Activated CD4-positive, alpha-beta T cell treated with anti-CD3 and anti-CD28 coated beads, Interleukin-2, amount 10 ng/mL, durations not matched to agents 24 days and 14 days (primary cell): Measurements from ENCODE around the gene PINLYP. TPM values are rescaled to one million over a fixed set of nuclear protein-coding genes. Genes with fewer than 3 reads are reported as not detected.
A peak's percentile ranks its signal among the peaks of the same experiment; 100 is the strongest.

Experiments used
- DNase-seq: peaks from one replicate; pipeline ENCODE4 v3.0.0; 2022
- H3K27ac Mint-ChIP-seq: one replicate; pipeline ENCODE4 v1.8.0; 2022; ENCODE audit warnings: mild to moderate bottlenecking, mixed read lengths
- H3K27me3 Mint-ChIP-seq: one replicate; pipeline ENCODE4 v1.8.0; 2022; ENCODE audit warnings: mixed read lengths
- H3K36me3 Mint-ChIP-seq: one replicate; pipeline ENCODE4 v1.8.0; 2022; ENCODE audit warnings: low read depth, mild to moderate bottlenecking, mixed read lengths
- H3K4me1 Mint-ChIP-seq: one replicate; pipeline ENCODE4 v1.8.0; 2021; ENCODE audit warnings: mixed read lengths
- H3K4me3 Mint-ChIP-seq: one replicate; pipeline ENCODE4 v1.8.0; 2022; ENCODE audit warnings: mild to moderate bottlenecking, moderate library complexity, mixed read lengths
- H3K9me3 Mint-ChIP-seq: one replicate; pipeline ENCODE4 v1.8.0; 2021; ENCODE audit warnings: mixed read lengths
- intact Hi-C: fragments of 100-400 bp; cut with micrococcal nuclease; formaldehyde crosslinking; loops from one replicate; pipeline ENCODE4 v1.15.1; 2023
- total RNA-seq: library from RNA; stranded (reverse); gene quantifications from 2 replicates; pipeline ENCODE4 v1.2.3, GENCODE V29; 2022

The PINLYP gene
- total RNA-seq, 1 donor from 2014 or later: 7.9 TPM

GRCh38 chr19:43555185-43555770 lies 20.3 kb upstream of the PINLYP start:
- H3K27ac Mint-ChIP-seq: peak overlapping the region; percentile 3
- no peaks in the 10 kb centered on the region for H3K27me3 Mint-ChIP-seq
- H3K9me3 Mint-ChIP-seq: no peaks in the 10 kb centered on the region
- intact Hi-C loops: loop anchor here (1.0 kb wide), 2 partner anchors 39 to 97 kb away; no protein-coding TSS in a partner anchor
- H3K4me3 Mint-ChIP-seq: no peak overlapping the region
- peaks cover 31% of the 10 kb centered on the region for H3K36me3 Mint-ChIP-seq
- peaks cover 8% of the 10 kb centered on the region for H3K4me1 Mint-ChIP-seq
- DNase-seq: peak; percentile 96

GRCh38 chr19:43560687-43561086 lies 14.9 kb upstream of the PINLYP start:
- intact Hi-C loops: no loop called here
- peak overlapping the region; percentile 25 for H3K27ac Mint-ChIP-seq
- peaks cover 29% of the 10 kb centered on the region for H3K4me1 Mint-ChIP-seq
- no peak for DNase-seq
- H3K9me3 Mint-ChIP-seq: no peaks in the 10 kb centered on the region
- peaks cover 33% of the 10 kb centered on the region for H3K36me3 Mint-ChIP-seq
- H3K27me3 Mint-ChIP-seq: no peaks in the 10 kb centered on the region
- H3K4me3 Mint-ChIP-seq: no peak overlapping the region

DNA sequence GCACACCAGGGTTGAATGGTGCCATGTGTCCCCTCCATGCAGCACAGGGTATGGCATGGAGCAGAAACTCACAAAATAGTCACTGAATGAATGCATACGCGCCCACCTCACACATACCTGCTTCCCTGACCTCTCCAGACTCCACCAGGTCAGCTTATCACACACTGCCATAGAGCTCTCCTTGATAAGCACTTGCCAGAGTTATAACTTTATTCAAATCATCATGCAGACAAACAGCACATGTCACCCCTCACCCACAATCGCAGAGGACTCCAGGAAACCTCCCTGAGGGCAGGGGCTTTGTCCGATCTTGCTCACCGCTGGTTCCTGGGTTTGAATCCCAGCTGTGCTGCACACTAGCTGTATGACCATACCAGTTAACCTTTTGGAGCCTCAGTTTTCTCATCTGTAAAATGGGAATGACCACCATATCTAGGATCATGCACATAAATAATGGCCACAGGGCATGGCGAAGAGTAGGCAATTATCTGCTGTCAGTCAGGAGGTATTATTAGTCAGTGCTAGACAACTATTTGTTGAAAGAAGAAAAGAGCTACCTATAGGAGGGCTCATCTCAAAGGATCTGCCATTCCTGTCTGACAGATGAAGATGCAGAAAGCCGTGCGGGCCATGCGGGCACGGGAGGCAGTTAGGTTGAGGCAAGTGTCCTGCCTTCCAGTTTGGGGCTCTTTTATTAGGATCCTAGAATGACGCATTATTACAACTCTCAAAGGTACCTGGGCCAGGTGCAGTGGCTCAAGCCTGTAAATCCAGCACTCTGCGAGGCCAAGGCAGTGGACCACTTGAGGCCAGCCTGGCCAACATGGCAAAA lies 14.2 kb upstream of the PINLYP start:
- no peaks in the 10 kb centered on the region for H3K27me3 Mint-ChIP-seq
- H3K4me1 Mint-ChIP-seq: peaks cover 29% of the 10 kb centered on the region
- H3K36me3 Mint-ChIP-seq: peaks cover 33% of the 10 kb centered on the region
- H3K9me3 Mint-ChIP-seq: no peaks in the 10 kb centered on the region
- DNase-seq: no peak
- peak overlapping the region; percentile 35 for H3K27ac Mint-ChIP-seq
- no peak overlapping the region for H3K4me3 Mint-ChIP-seq
- intact Hi-C loops: no loop called here

DNA sequence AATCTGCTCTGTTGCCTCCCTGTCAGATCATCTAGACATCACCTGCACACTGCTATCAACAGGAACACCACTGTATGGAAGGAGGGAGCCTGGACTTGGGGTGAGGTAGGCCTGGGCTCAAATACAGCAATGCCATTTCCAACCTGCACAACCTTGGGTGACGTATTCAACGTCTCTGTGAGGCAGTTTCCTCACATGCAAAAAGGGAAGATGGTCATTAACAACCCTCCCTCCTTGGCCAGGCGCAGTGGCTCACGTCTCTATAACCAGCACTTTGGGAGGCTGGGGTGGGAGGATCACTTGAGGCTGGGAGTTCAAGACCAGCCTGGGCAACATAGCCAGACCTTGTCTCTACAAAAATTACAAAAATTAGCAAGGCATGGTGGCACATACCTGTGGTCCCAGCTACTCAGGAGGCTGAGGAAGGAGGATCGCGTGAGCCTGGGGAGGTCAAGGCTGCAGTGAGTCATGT lies 13.3 kb upstream of the PINLYP start:
- intact Hi-C loops: no loop called here
- H3K27ac Mint-ChIP-seq: peak overlapping the region; percentile 91
- H3K27me3 Mint-ChIP-seq: no peaks in the 10 kb centered on the region
- no peak for DNase-seq
- H3K9me3 Mint-ChIP-seq: no peaks in the 10 kb centered on the region
- H3K36me3 Mint-ChIP-seq: peaks cover 32% of the 10 kb centered on the region
- H3K4me1 Mint-ChIP-seq: peaks cover 31% of the 10 kb centered on the region
- peak overlapping the region; percentile 55 for H3K4me3 Mint-ChIP-seq

DNA sequence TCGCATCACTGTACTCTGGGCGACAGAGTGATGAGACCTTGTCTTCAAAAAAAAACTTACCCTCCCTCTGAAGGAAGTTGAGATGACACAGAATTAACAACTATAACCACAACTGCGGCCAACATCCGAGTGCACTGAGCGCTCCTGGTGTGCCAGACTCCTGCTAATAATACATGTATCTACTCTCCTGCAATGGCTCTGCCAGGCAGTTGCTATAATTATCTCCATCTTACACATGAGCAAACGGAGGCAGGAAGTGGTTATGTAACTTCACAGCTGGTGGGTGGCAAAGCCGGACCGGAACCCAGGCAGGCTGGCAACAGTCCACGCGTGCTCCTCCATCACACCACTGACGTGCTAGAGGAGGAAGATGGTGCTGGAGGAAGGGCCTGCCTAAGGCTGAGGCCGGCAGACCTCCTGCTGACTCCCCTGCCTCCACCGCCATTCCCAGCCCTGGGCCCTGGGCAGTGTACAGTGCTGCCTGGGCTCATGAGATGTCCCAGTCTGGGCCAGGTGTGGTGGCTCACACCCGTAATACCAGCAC lies 12.8 kb upstream of the PINLYP start:
- Mint-ChIP-seq H3K4me3 (peak overlapping the region; percentile 55), H3K4me1 (peaks cover 31% of the 10 kb centered on the region), H3K36me3 (peaks cover 29% of the 10 kb centered on the region), H3K9me3 (no peaks in the 10 kb centered on the region), H3K27ac (peak overlapping the region; percentile 91), H3K27me3 (no peaks in the 10 kb centered on the region)
- intact Hi-C loops: no loop called here
- DNase-seq: peak; percentile 87

GRCh38 chr19:43563816-43564457 lies 11.7 kb upstream of the PINLYP start:
- Mint-ChIP-seq H3K27me3 (no peaks in the 10 kb centered on the region), H3K9me3 (no peaks in the 10 kb centered on the region), H3K4me1 (peaks cover 31% of the 10 kb centered on the region), H3K36me3 (peaks cover 27% of the 10 kb centered on the region), H3K27ac (peak overlapping the region; percentile 89), H3K4me3 (no peak overlapping the region)
- no peak for DNase-seq
- intact Hi-C loops: no loop called here

GRCh38 chr19:43564800-43565199 lies 10.8 kb upstream of the PINLYP start:
- no peak overlapping the region for H3K27ac Mint-ChIP-seq

DNA sequence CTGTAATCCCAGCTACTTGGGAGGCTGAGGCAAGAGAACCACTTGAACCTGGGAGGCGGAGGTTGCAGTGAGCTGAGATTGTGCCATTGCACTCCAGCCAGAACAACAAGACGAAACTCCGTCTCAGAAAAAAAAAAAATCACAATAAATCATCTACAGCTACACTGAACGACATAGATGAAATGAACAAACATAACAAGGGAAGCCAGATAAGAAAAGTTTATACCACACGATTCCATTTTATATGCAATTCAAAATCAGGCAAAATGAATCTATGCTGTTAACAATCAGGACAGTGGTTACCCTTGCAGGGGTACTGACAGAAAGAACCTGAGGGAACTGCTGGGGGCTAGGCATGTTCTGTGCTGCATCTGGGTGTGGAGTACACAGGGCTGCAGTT lies 5.9 kb upstream of the PINLYP start:
- H3K4me3 Mint-ChIP-seq: no peak overlapping the region
- no peak for DNase-seq
- H3K36me3 Mint-ChIP-seq: peaks cover 8% of the 10 kb centered on the region
- H3K9me3 Mint-ChIP-seq: no peaks in the 10 kb centered on the region
- intact Hi-C loops: no loop called here
- H3K4me1 Mint-ChIP-seq: peaks cover 10% of the 10 kb centered on the region
- no peaks in the 10 kb centered on the region for H3K27me3 Mint-ChIP-seq
- H3K27ac Mint-ChIP-seq: no peak overlapping the region

More at GRCh38 chr19:43564800-43565199, 10.8 kb upstream of the PINLYP start:
- DNase-seq: no peak
- peaks cover 25% of the 10 kb centered on the region for H3K36me3 Mint-ChIP-seq
- no peak overlapping the region for H3K4me3 Mint-ChIP-seq
- H3K27me3 Mint-ChIP-seq: no peaks in the 10 kb centered on the region
- H3K4me1 Mint-ChIP-seq: peaks cover 31% of the 10 kb centered on the region
- no peaks in the 10 kb centered on the region for H3K9me3 Mint-ChIP-seq
- intact Hi-C loops: no loop called here

GRCh38 chr19:43570174-43570791 lies 5.3 kb upstream of the PINLYP start:
- peaks cover 14% of the 10 kb centered on the region for H3K4me1 Mint-ChIP-seq
- peak overlapping the region; percentile 34 for H3K27ac Mint-ChIP-seq
- intact Hi-C loops: no loop called here
- H3K9me3 Mint-ChIP-seq: no peaks in the 10 kb centered on the region
- peaks cover 10% of the 10 kb centered on the region for H3K36me3 Mint-ChIP-seq
- H3K27me3 Mint-ChIP-seq: no peaks in the 10 kb centered on the region
- no peak for DNase-seq
- no peak overlapping the region for H3K4me3 Mint-ChIP-seq

- DNase-seq: no peak
- intact Hi-C loops: no loop called here
- peaks cover 12% of the 10 kb centered on the region for H3K36me3 Mint-ChIP-seq
- H3K27me3 Mint-ChIP-seq: no peaks in the 10 kb centered on the region
- no peak overlapping the region for H3K4me3 Mint-ChIP-seq
- H3K9me3 Mint-ChIP-seq: no peaks in the 10 kb centered on the region
- H3K4me1 Mint-ChIP-seq: peaks cover 18% of the 10 kb centered on the region
- H3K27ac Mint-ChIP-seq: no peak overlapping the region
Measured at GRCh38 chr19:43572171-43572588, 3.4 kb upstream of the PINLYP start.

DNA sequence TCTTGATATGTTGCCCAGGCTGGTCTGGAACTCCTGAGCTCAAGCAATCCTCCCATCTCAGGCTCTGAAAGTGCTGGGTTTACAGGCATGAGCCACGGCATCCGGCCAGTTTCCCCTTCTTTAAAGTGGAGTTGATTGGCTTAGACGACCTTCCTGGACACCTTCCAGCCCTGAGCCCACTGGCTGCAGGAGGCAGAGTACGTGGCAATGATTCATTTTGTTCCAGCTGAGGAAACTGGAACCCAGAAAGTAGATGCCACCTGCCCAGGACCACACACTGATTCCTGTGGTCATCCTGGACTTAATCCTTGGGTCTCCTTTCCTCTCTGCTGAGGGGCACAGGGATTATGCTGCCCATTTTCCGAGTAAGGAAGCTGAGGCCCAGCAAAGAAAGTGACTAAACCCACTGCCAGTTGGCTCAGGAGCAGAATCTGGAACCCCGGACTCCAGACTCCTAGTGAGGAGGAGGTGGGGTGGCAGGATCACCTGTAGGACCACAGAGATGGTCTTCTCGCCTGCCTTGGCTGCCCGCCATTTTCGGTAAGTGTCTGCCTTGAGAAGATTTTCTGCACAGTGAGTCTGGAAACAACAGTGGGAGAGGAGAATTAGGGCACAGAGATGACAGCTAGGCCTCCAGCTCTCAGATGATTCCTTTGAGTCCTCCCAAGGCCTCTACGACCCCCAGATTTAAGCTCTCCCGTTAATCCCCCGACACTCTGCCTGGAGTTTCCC lies 1.0 kb upstream of the PINLYP start:
- H3K27ac Mint-ChIP-seq: peak overlapping the region; percentile 94
- no peaks in the 10 kb centered on the region for H3K9me3 Mint-ChIP-seq
- H3K27me3 Mint-ChIP-seq: no peaks in the 10 kb centered on the region
- peak overlapping the region; percentile 96 for H3K4me3 Mint-ChIP-seq
- intact Hi-C loops: loop anchor here (1.0 to 5.0 kb wide), 5 partner anchors 22 to 127 kb away; partner anchors contain the start of genes IRGQ, ZNF428, ZNF575 and ZNF576
- peak; percentile 65 for DNase-seq
- H3K4me1 Mint-ChIP-seq: peaks cover 23% of the 10 kb centered on the region
- peaks cover 16% of the 10 kb centered on the region for H3K36me3 Mint-ChIP-seq

DNA sequence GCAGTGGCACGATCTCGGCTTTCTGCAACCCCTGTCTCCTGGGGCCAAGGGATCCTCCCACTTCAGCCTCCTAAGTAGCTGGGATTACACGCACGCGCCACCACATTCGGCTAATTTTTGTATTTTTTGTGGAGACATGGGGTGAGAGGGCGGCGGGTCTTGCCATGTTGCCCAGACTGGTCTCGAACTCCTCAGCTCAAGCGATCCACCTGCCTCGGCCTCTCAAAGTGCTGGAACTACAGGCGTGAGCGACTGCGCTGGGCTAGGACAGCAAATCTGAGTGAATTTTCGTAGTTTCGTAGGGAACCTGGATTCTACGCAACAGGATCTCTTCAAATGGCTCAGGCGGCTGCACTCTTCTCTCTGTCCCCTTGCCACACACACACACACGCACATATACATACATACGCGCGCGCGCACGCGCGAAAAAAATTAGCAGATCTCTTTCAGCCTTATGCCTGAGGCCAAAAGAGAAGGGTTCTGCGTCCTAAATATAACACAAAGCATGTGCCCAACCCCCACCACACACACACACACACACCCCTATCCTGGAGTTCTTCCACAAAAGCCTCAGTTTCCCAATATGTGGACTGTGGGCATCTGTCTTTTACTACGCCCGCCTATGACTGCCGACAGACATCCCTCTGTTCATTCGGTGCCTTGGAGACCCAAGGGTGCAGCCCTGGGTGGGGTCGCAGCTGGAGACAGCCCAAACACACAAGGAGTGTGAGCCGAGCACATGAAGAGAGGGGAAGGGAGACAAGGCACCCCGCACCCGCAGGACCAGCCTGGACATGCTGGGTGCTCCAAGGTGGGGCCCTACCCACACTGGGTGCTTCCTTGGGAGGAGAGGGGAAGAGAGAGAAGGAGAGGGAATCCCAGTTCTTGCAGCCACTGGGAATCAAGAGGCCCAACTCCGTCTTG lies 616 bp downstream of the PINLYP start:
- DNase-seq: peak; percentile 68
- Mint-ChIP-seq H3K36me3 (peaks cover 14% of the 10 kb centered on the region), H3K27ac (peak overlapping the region; percentile 68), H3K9me3 (no peaks in the 10 kb centered on the region), H3K4me3 (peak overlapping the region; percentile 96), H3K27me3 (no peaks in the 10 kb centered on the region), H3K4me1 (peaks cover 30% of the 10 kb centered on the region)
- intact Hi-C loops: loop anchor here (1.0 to 5.0 kb wide), 5 partner anchors 20 to 129 kb away; partner anchors contain the start of genes IRGQ, ZNF428, ZNF575 and ZNF576
